Sigmoid colon (tissue), 7 donors: ENCODE measurements around the gene DIAPH2. TPM values are rescaled to one million over a fixed set of nuclear protein-coding genes. Genes with fewer than 3 reads are reported as not detected.

ENCODE experiments used
- DNase-seq: peaks from one replicate; pipeline ENCODE4 v3.0.0-alpha.2; 2019
- H3K27ac ChIP-seq, 4 donors: fragments of 200-600 bp; sonication (generic); one replicate each; pipeline ENCODE4 v1.5.1; 2016 to 2019; ENCODE audit warnings: mild to moderate bottlenecking in 1 of 4
- H3K27me3 ChIP-seq, 3 donors: fragments of 200-600 bp; sonication (generic); one replicate each; pipeline ENCODE4 v1.5.1; 2019; ENCODE audit warnings: mild to moderate bottlenecking in 1 of 3
- H3K36me3 ChIP-seq, 4 donors: fragments of 200-600 bp; sonication (generic); one replicate each; pipeline ENCODE4 v1.5.1; 2016 to 2019
- H3K4me1 ChIP-seq, 4 donors: fragments of 200-600 bp; sonication (generic); one replicate each; pipeline ENCODE4 v1.5.1; 2017 to 2019
- H3K4me3 ChIP-seq, 4 donors: fragments of 200-600 bp; sonication (generic); one replicate each; pipeline ENCODE4 v1.5.1; 2017 to 2019; ENCODE audit warnings: mild to moderate bottlenecking in 2 of 4, moderate library complexity in 1 of 4
- H3K9me3 ChIP-seq, 4 donors: fragments of 200-600 bp in 3 of 4; sonication (generic) in 3 of 4; one replicate each; pipeline versions ENCODE4 v1.5.1 to v1.6.1; 2013 to 2019
- EP300 ChIP-seq, 4 donors: sonication (generic); formaldehyde crosslinking; IDR thresholded peaks; one replicate each; pipeline ENCODE4 v1.6.1; 2017; ENCODE audit warnings: antibody characterized with exemption in 4 of 4
- POLR2A ChIP-seq, 2 donors: fragments of 450-650 bp; IDR thresholded peaks; one replicate each; pipeline ENCODE4 v1.6.1; 2016; ENCODE audit warnings: antibody characterized with exemption in 2 of 2, mild to moderate bottlenecking in 2 of 2, moderate library complexity in 2 of 2
- POLR2AphosphoS5 ChIP-seq, 4 donors: sonication (generic); formaldehyde crosslinking; IDR thresholded peaks; one replicate each; pipeline ENCODE4 v1.6.1; 2017; ENCODE audit warnings: antibody characterized with exemption in 4 of 4
- WGBS, 2 donors: extraction: QIAGEN DNeasy Blood & Tissue Kit; methylation state at CpG; one replicate each; pipeline ENCODE4 v1.1.7; 2013; 5-methylcytosine and 5-hydroxymethylcytosine counted together
- intact Hi-C: fragments of 100-400 bp; cut with DNase I; formaldehyde crosslinking; loops from one replicate; pipeline ENCODE4 v1.15.1; 2023
- polyA plus RNA-seq, 3 donors: library from polyadenylated mRNA; stranded (reverse); fragments of 200-250 nt; gene quantifications; one replicate each; pipeline ENCODE4 v1.2.3, GENCODE V29; 2013
- total RNA-seq, 4 donors: library from RNA; depleted of rRNA; stranded (reverse); fragments of >200 nt; gene quantifications; one replicate each; pipeline ENCODE4 v1.1.0, GENCODE V29; 2016
- TF ChIP-seq, protein P1 (sequence below), 4 experiments: fragments of 450-650 bp in 3 of 4; fragments of 200-600 bp in 1 of 4; IDR thresholded peaks; one replicate each; pipeline ENCODE4 v1.5.1; 2016 to 2019; ENCODE audit warnings: antibody characterized with exemption in 4 of 4, mild to moderate bottlenecking in 3 of 4, moderate library complexity in 2 of 4
- donor health status: healthy with polysubstance abuse.
- donor health status: Bipolar disorder and iron deficiency.
- donor health status: healthy.

DIAPH2 gene
- total and polyA plus RNA-seq, 7 donors, result 6.6 to 31.3 (median 21.7) TPM

DNA sequence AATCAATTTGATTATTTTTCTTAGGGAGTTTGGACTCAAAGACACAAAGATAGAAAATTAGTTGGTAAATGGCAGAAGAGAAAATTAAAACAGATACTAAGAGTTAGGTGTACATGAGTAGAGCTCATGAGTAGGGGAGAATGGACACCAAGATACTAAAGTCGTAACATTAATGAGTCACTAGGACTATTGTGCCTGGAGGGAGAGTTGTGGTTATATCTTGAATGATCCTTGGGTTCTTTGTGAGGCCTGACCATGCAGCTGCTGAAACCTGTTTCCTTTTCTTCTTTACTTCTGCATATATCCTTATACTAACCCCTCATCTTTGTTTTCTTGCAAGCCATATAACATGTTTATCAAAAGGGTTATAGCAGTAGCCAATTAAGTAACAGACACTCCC is 731.8 kb downstream of the DIAPH2 start:
- H3K4me3 ChIP-seq, result no peak overlapping the region
- H3K4me1 ChIP-seq, result no peaks in the 10 kb centered on the region
- 89 to 100% methylated on average over 1 of the region's 1 CpG for WGBS, 2 donors
- no peak overlapping the region for H3K27ac ChIP-seq
- intact Hi-C loops, result no loop called here
- no peaks in the 10 kb centered on the region for H3K27me3 ChIP-seq
- no peak for TF ChIP-seq POLR2A (IDR thresholded peaks at IDR 0.05)
- TF ChIP-seq EP300 (IDR thresholded peaks at IDR 0.05), result no peak
- TF ChIP-seq, protein P1, sequence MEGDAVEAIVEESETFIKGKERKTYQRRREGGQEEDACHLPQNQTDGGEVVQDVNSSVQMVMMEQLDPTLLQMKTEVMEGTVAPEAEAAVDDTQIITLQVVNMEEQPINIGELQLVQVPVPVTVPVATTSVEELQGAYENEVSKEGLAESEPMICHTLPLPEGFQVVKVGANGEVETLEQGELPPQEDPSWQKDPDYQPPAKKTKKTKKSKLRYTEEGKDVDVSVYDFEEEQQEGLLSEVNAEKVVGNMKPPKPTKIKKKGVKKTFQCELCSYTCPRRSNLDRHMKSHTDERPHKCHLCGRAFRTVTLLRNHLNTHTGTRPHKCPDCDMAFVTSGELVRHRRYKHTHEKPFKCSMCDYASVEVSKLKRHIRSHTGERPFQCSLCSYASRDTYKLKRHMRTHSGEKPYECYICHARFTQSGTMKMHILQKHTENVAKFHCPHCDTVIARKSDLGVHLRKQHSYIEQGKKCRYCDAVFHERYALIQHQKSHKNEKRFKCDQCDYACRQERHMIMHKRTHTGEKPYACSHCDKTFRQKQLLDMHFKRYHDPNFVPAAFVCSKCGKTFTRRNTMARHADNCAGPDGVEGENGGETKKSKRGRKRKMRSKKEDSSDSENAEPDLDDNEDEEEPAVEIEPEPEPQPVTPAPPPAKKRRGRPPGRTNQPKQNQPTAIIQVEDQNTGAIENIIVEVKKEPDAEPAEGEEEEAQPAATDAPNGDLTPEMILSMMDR (IDR thresholded peaks at IDR 0.05), result no peak
- TF ChIP-seq POLR2AphosphoS5 (IDR thresholded peaks at IDR 0.05), result no peak
- no peaks in the 10 kb centered on the region for H3K9me3 ChIP-seq
- DNase-seq, result no peak
- H3K36me3 ChIP-seq, result no peaks in the 10 kb centered on the region

DNA sequence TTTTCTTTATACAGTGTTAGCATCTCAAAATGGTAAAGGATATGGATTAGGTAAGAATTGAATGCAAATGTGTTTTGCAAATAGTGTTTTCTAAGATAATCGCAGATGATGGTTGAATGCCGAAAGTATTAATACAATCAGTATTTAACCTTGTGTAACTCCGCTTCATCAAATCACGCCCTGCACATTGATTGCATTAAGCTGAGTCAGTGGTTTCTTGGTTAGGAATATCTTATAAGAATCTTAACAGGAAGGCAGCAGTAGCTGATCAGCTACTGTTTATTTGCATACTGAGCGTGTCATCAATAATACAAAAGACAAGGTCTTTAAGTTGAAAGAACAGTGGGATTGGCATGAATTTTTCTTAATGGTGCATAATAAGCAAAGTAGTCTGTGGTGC is 744.5 kb downstream of the DIAPH2 start:
- 96 to 97% methylated on average over 5 of the region's 5 CpGs for WGBS, 2 donors
- Histone ChIP-seq H3K4me3 (no peak overlapping the region), H3K27ac (no peak overlapping the region), H3K36me3 (no peaks in the 10 kb centered on the region), H3K27me3 (no peaks in the 10 kb centered on the region), H3K9me3 (no peaks in the 10 kb centered on the region), H3K4me1 (no peaks in the 10 kb centered on the region)
- DNase-seq, result no peak
- TF ChIP-seq POLR2AphosphoS5 (IDR thresholded peaks at IDR 0.05) (no peak), EP300 (IDR thresholded peaks at IDR 0.05) (no peak), POLR2A (IDR thresholded peaks at IDR 0.05) (no peak)
- TF ChIP-seq, protein P1 (IDR thresholded peaks at IDR 0.05), result no peak
- intact Hi-C loops, result no loop called here

DNA sequence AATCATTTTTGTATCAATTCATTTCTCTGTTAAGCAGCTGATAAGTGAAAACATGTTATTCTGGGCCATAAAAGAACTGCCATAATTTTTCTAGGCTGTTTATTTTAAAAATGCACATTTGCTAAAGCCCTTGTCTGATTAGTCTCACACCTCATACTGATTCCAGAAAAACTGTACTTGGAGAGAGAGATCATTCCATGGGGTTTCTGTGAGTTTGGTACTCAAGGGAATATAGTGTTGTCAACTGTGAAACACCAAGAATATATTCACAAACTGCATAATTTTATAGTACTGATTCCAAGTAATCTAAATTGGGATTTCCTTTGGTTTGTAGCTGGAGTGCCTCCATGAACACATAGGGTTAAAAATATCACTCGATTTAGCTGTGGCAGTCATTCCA is 746.6 kb downstream of the DIAPH2 start:
- Histone ChIP-seq H3K4me1 (no peaks in the 10 kb centered on the region), H3K36me3 (no peaks in the 10 kb centered on the region), H3K9me3 (no peaks in the 10 kb centered on the region), H3K27me3 (no peaks in the 10 kb centered on the region), H3K4me3 (no peak overlapping the region), H3K27ac (no peak overlapping the region)
- 78 to 89% methylated on average over 1 of the region's 1 CpG for WGBS, 2 donors
- no peak for DNase-seq
- intact Hi-C loops, result no loop called here
- TF ChIP-seq POLR2AphosphoS5 (IDR thresholded peaks at IDR 0.05) (no peak), EP300 (IDR thresholded peaks at IDR 0.05) (no peak), POLR2A (IDR thresholded peaks at IDR 0.05) (no peak)
- TF ChIP-seq, protein P1 (IDR thresholded peaks at IDR 0.05), result no peak

DNA sequence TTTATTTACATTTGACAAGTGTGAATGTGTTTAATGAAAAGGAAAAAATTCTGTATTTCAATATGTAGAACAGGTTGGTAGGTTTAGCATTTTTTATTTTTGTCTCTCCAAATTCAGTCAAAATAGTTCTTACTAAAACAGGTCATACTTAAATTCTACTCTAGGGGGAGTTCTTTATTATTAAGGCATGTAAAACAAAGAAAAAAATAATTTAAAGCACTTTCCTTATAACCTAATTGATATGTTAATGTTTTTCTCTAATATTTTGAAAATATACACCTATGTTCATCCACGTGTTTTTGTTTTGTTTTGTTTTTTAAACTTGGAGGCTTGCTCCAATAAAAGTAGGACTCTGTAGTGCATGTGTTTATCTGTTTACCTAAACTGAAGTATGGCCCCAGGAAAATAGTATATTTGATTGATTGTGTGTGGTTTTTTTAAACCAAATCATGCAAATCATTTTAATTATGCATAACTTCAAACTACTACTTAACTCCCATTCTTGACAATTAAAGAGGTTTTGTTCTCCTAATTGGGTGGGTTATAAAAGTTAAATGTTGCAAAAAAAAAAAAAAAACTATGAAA is 761.7 kb downstream of the DIAPH2 start:
- intact Hi-C loops, result no loop called here
- no peaks in the 10 kb centered on the region for H3K9me3 ChIP-seq
- H3K4me3 ChIP-seq, result no peak overlapping the region
- H3K36me3 ChIP-seq, result no peaks in the 10 kb centered on the region
- 74 to 82% methylated on average over 1 of the region's 1 CpG for WGBS, 2 donors
- no peak overlapping the region for H3K27ac ChIP-seq
- TF ChIP-seq POLR2AphosphoS5 (IDR thresholded peaks at IDR 0.05), result no peak
- TF ChIP-seq POLR2A (IDR thresholded peaks at IDR 0.05), result no peak
- TF ChIP-seq EP300 (IDR thresholded peaks at IDR 0.05), result no peak
- TF ChIP-seq, protein P1 (IDR thresholded peaks at IDR 0.05), result no peak
- no peaks in the 10 kb centered on the region for H3K4me1 ChIP-seq
- no peaks in the 10 kb centered on the region for H3K27me3 ChIP-seq
- DNase-seq, result no peak

DNA sequence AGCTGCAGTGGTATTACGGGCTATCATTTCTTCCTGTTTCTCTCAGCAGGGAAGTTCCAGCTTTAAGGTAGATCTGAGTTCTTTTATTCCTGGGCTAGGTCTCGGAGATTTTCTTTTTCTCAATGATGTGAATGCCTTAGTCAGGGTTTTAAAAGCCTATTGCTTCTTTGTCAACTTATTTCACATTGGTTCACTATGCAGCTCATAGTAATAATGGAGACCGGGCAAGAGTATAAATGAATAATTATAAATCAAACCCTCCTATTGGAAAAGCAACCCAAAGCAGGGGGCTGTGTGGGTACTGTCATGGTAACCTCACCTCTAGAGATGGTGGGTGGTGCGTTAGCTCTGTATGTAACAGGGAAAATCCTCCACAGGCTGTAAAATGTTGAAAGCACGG is 762.7 kb downstream of the DIAPH2 start:
- 87 to 91% methylated on average over 5 of the region's 5 CpGs for WGBS, 2 donors
- no peaks in the 10 kb centered on the region for H3K27me3 ChIP-seq
- H3K36me3 ChIP-seq, result no peaks in the 10 kb centered on the region
- no peaks in the 10 kb centered on the region for H3K9me3 ChIP-seq
- DNase-seq, result no peak
- no peak overlapping the region for H3K27ac ChIP-seq
- intact Hi-C loops, result no loop called here
- no peaks in the 10 kb centered on the region for H3K4me1 ChIP-seq
- no peak for TF ChIP-seq POLR2A (IDR thresholded peaks at IDR 0.05)
- TF ChIP-seq, protein P1 (IDR thresholded peaks at IDR 0.05), result no peak
- TF ChIP-seq EP300 (IDR thresholded peaks at IDR 0.05), result no peak
- TF ChIP-seq POLR2AphosphoS5 (IDR thresholded peaks at IDR 0.05), result no peak
- no peak overlapping the region for H3K4me3 ChIP-seq
